HL-60 (cell line): ENCODE results near the gene TMCO4.

Experiments
- DNase-seq, 2 experiments: peaks; one replicate each; pipeline ENCODE4 v3.0.0-alpha.2; 2010 to 2020; ENCODE audit warnings: low read depth in 1 of 2, low spot score in 1 of 2
- H3K27ac ChIP-seq: fragments of 250-450 bp; sonication (Bioruptor Pico); replicated peaks from 2 replicates; pipeline ENCODE4 v1.5.1; 2020; ENCODE audit warnings: mild to moderate bottlenecking, moderate library complexity
- H3K27me3 ChIP-seq: fragments of 250-450 bp; sonication (Bioruptor Pico); 2 replicates; pipeline ENCODE4 v1.5.1; 2021; ENCODE audit warnings: mild to moderate bottlenecking, moderate library complexity; ENCODE audit not compliant: insufficient read depth, poor library complexity, severe bottlenecking
- H3K4me3 ChIP-seq: replicated peaks from 2 replicates; pipeline ENCODE4 v1.5.1; 2011; ENCODE audit warnings: mild to moderate bottlenecking, control low read depth, low read length; ENCODE audit not compliant: insufficient read depth
- GABPA ChIP-seq: IDR thresholded peaks from 2 replicates; pipeline ENCODE4 v1.6.1; 2012; ENCODE audit warnings: low read depth
- POLR2AphosphoS5 ChIP-seq: IDR thresholded peaks from 2 replicates; pipeline ENCODE4 v1.6.1; 2012; ENCODE audit warnings: low read depth
- SPI1 ChIP-seq: IDR thresholded peaks from 2 replicates; pipeline ENCODE4 v1.6.1; 2012; ENCODE audit warnings: low read depth, mild to moderate bottlenecking, borderline replicate concordance
- TF ChIP-seq, protein P1 (sequence below): IDR thresholded peaks from 2 replicates; pipeline ENCODE4 v1.6.1; 2012; ENCODE audit warnings: low read depth; ENCODE audit not compliant: insufficient replicate concordance
- TF ChIP-seq, protein P2 (sequence below): IDR thresholded peaks from one replicate; pipeline ENCODE4 v1.5.1; 2011; ENCODE audit warnings: low read length, control low read depth, inconsistent platforms; ENCODE audit not compliant: insufficient read depth

TMCO4 gene

GRCh38 chr1:19811206-19811851 lies 11.6 kb upstream of the TMCO4 start:
- TF ChIP-seq SPI1 (no peak), GABPA (no peak), POLR2AphosphoS5 (no peak)
- TF ChIP-seq, protein P1, sequence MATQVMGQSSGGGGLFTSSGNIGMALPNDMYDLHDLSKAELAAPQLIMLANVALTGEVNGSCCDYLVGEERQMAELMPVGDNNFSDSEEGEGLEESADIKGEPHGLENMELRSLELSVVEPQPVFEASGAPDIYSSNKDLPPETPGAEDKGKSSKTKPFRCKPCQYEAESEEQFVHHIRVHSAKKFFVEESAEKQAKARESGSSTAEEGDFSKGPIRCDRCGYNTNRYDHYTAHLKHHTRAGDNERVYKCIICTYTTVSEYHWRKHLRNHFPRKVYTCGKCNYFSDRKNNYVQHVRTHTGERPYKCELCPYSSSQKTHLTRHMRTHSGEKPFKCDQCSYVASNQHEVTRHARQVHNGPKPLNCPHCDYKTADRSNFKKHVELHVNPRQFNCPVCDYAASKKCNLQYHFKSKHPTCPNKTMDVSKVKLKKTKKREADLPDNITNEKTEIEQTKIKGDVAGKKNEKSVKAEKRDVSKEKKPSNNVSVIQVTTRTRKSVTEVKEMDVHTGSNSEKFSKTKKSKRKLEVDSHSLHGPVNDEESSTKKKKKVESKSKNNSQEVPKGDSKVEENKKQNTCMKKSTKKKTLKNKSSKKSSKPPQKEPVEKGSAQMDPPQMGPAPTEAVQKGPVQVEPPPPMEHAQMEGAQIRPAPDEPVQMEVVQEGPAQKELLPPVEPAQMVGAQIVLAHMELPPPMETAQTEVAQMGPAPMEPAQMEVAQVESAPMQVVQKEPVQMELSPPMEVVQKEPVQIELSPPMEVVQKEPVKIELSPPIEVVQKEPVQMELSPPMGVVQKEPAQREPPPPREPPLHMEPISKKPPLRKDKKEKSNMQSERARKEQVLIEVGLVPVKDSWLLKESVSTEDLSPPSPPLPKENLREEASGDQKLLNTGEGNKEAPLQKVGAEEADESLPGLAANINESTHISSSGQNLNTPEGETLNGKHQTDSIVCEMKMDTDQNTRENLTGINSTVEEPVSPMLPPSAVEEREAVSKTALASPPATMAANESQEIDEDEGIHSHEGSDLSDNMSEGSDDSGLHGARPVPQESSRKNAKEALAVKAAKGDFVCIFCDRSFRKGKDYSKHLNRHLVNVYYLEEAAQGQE = no peak
- TF ChIP-seq, protein P2, sequence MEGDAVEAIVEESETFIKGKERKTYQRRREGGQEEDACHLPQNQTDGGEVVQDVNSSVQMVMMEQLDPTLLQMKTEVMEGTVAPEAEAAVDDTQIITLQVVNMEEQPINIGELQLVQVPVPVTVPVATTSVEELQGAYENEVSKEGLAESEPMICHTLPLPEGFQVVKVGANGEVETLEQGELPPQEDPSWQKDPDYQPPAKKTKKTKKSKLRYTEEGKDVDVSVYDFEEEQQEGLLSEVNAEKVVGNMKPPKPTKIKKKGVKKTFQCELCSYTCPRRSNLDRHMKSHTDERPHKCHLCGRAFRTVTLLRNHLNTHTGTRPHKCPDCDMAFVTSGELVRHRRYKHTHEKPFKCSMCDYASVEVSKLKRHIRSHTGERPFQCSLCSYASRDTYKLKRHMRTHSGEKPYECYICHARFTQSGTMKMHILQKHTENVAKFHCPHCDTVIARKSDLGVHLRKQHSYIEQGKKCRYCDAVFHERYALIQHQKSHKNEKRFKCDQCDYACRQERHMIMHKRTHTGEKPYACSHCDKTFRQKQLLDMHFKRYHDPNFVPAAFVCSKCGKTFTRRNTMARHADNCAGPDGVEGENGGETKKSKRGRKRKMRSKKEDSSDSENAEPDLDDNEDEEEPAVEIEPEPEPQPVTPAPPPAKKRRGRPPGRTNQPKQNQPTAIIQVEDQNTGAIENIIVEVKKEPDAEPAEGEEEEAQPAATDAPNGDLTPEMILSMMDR = peak; percentile 43
- no peaks in the 10 kb centered on the region for H3K27me3 ChIP-seq
- DNase-seq = peak in 1 of 2 experiments; percentile 15

DNA sequence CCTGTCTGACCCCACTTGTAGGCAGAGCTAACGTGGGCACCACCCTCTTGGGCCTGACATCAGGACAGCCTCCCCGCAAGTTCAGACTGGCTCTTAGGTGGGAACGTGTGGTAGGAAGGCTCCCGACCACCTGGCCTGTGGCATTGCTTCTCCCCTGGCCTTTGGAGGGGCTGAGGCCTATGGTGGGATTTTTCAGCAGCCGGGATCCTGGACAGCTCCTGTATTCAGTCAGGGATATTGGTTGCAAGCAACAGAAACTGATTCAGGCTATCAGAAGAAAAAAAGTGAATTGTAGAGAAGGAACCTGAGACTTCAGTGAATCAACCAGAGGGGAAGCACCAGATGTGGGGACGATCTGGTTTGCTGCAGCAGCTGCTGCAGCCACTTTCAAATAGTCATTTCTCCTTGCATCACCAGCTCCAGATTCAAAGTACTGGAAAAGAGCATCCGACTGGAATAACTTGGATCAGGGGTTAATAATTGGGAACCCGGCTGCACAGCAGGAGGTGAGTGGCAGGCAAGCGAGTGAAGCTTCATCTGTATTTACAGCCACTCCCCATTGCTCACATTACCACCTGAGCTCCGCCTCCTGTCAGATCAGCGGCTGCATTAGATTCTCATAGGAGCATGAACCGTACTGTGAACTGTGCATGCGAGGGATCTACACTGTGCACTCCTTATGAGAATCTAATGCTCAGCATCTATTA lies 9.5 kb upstream of the TMCO4 start:
- TF ChIP-seq, protein P1 = peak; percentile 84
- TF ChIP-seq POLR2AphosphoS5 = no peak
- no peaks in the 10 kb centered on the region for H3K27me3 ChIP-seq

More at GRCh38 chr1:19811206-19811851, 11.6 kb upstream of the TMCO4 start:
- Histone ChIP-seq H3K4me3 (no peak overlapping the region), H3K27ac (no peak overlapping the region)

GRCh38 chr1:19808351-19808750 lies 8.6 kb upstream of the TMCO4 start:
- TF ChIP-seq, protein P2 = no peak
- TF ChIP-seq POLR2AphosphoS5 (no peak), SPI1 (no peak), GABPA (no peak)
- TF ChIP-seq, protein P1 = no peak
- Histone ChIP-seq H3K27me3 (no peaks in the 10 kb centered on the region), H3K4me3 (no peak overlapping the region), H3K27ac (no peak overlapping the region)
- no peak for DNase-seq

More for the DNA sequence above, 9.5 kb upstream of the TMCO4 start:
- no peak for DNase-seq
- Histone ChIP-seq H3K4me3 (no peak overlapping the region), H3K27ac (no peak overlapping the region)
